Measurements from ENCODE around the gene CERS6.

The CERS6 gene

GRCh38 chr2:168514692-168515091, 58.6 kb downstream of the CERS6 start:
- no peak for TF ChIP-seq CTCF (IDR thresholded peaks at IDR 0.05; ENCODE audit: low read depth, low read length)
- Histone ChIP-seq H3K36me3 (no peaks in the 10 kb centered on the region), H3K27me3 (ENCODE audit: insufficient read depth, low read depth, severe bottlenecking) (no peaks in the 10 kb centered on the region), H3K9me3 (ENCODE audit: severe bottlenecking) (no peaks in the 10 kb centered on the region), H3K4me3 (ENCODE audit: low read depth, low read length) (no peak overlapping the region), H3K27ac (no peak overlapping the region)
- DNase-seq: no peak

GRCh38 chr2:168515502-168515901, 59.4 kb downstream of the CERS6 start:
- H3K9me3 ChIP-seq (ENCODE audit: severe bottlenecking): no peaks in the 10 kb centered on the region
- DNase-seq: no peak
- no peak for TF ChIP-seq CTCF (IDR thresholded peaks at IDR 0.05; ENCODE audit: low read depth, low read length)
- H3K4me3 ChIP-seq (ENCODE audit: low read depth, low read length): no peak overlapping the region
- H3K27ac ChIP-seq: no peak overlapping the region
- H3K27me3 ChIP-seq (ENCODE audit: insufficient read depth, low read depth, severe bottlenecking): no peaks in the 10 kb centered on the region
- no peaks in the 10 kb centered on the region for H3K36me3 ChIP-seq

GRCh38 chr2:168517816-168518215, 61.7 kb downstream of the CERS6 start:
- Histone ChIP-seq H3K27ac (no peak overlapping the region), H3K9me3 (ENCODE audit: severe bottlenecking) (no peaks in the 10 kb centered on the region), H3K27me3 (ENCODE audit: insufficient read depth, low read depth, severe bottlenecking) (no peaks in the 10 kb centered on the region), H3K4me3 (ENCODE audit: low read depth, low read length) (no peak overlapping the region), H3K36me3 (no peaks in the 10 kb centered on the region)
- no peak for TF ChIP-seq CTCF (IDR thresholded peaks at IDR 0.05; ENCODE audit: low read depth, low read length)
- no peak for DNase-seq

- no peak overlapping the region for H3K27ac ChIP-seq
- no peaks in the 10 kb centered on the region for H3K36me3 ChIP-seq
- TF ChIP-seq CTCF (IDR thresholded peaks at IDR 0.05; ENCODE audit: low read depth, low read length): no peak
- no peak overlapping the region for H3K4me3 ChIP-seq (ENCODE audit: low read depth, low read length)
- no peaks in the 10 kb centered on the region for H3K27me3 ChIP-seq (ENCODE audit: insufficient read depth, low read depth, severe bottlenecking)
- no peaks in the 10 kb centered on the region for H3K9me3 ChIP-seq (ENCODE audit: severe bottlenecking)
- no peak for DNase-seq
Observed at GRCh38 chr2:168518555-168519066, 62.5 kb downstream of the CERS6 start.

GRCh38 chr2:168519534-168520308, 63.6 kb downstream of the CERS6 start:
- Histone ChIP-seq H3K36me3 (no peaks in the 10 kb centered on the region), H3K4me3 (ENCODE audit: low read depth, low read length) (no peak overlapping the region), H3K9me3 (ENCODE audit: severe bottlenecking) (no peaks in the 10 kb centered on the region), H3K27me3 (ENCODE audit: insufficient read depth, low read depth, severe bottlenecking) (no peaks in the 10 kb centered on the region), H3K27ac (no peak overlapping the region)
- no peak for TF ChIP-seq CTCF (IDR thresholded peaks at IDR 0.05; ENCODE audit: low read depth, low read length)
- no peak for DNase-seq
